GM10847 (cell line): ENCODE measurements around the gene CCNE1.

Experiments used
- POLR2A ChIP-seq: IDR thresholded peaks from 2 replicates; pipeline ENCODE4 v1.6.1; 2011; ENCODE audit not compliant: insufficient read length; ENCODE audit errors: extremely low read depth

CCNE1 gene

GRCh38 chr19:29805031-29805965, 6.5 kb upstream of the CCNE1 start:
- TF ChIP-seq POLR2A = no peak

GRCh38 chr19:29806098-29806866, 5.5 kb upstream of the CCNE1 start:
- no peak for TF ChIP-seq POLR2A

- no peak for TF ChIP-seq POLR2A
These were observed 4.6 kb upstream of the CCNE1 start for GRCh38 chr19:29807178-29807577.

- TF ChIP-seq POLR2A = no peak
These were observed 3.9 kb upstream of the CCNE1 start for GRCh38 chr19:29807870-29808405.

- no peak for TF ChIP-seq POLR2A
These were observed 1.8 kb upstream of the CCNE1 start for GRCh38 chr19:29809795-29810503.

- TF ChIP-seq POLR2A = no peak
These were observed 1.3 kb upstream of the CCNE1 start for GRCh38 chr19:29810504-29810871.

- TF ChIP-seq POLR2A = no peak
These were observed 489 bp downstream of the CCNE1 start for GRCh38 chr19:29812080-29812880.

- TF ChIP-seq POLR2A = no peak
These were observed 1.1 kb downstream of the CCNE1 start for GRCh38 chr19:29812881-29813275.

- no peak for TF ChIP-seq POLR2A
These were observed 1.9 kb downstream of the CCNE1 start for GRCh38 chr19:29813642-29814041.

- no peak for TF ChIP-seq POLR2A
These were observed 3.4 kb downstream of the CCNE1 start for GRCh38 chr19:29815231-29815630.

- TF ChIP-seq POLR2A = no peak
These were observed 5.5 kb downstream of the CCNE1 start for GRCh38 chr19:29817316-29817715.

- TF ChIP-seq POLR2A = no peak
These were observed 7.5 kb downstream of the CCNE1 start for GRCh38 chr19:29819300-29819699.

- TF ChIP-seq POLR2A = no peak
These were observed 8.2 kb downstream of the CCNE1 start for GRCh38 chr19:29819986-29820385.

- TF ChIP-seq POLR2A = no peak
These were observed 12.0 kb downstream of the CCNE1 start for GRCh38 chr19:29823581-29824330.
